ENCODE measurements around the gene RPA3. TPM values are rescaled to one million over a fixed set of nuclear protein-coding genes. Genes with fewer than 3 reads are reported as not detected.

RPA3 gene
- total RNA-seq, 4 donors from 2014 or later: 8.3 to 15.6 (median 10.3) TPM

- DNase-seq (ENCODE audit: low spot score in 2 of 2): no peak
- no peak overlapping the region for H3K4me3 ChIP-seq (ENCODE audit: low read depth, poor library complexity, severe bottlenecking)
- intact Hi-C loops (cut with DNase I; ENCODE audit: low total_unique reads): no loop called here
- TF ChIP-seq POLR2A (IDR thresholded peaks at IDR 0.05): no peak
- TF ChIP-seq, protein P1, sequence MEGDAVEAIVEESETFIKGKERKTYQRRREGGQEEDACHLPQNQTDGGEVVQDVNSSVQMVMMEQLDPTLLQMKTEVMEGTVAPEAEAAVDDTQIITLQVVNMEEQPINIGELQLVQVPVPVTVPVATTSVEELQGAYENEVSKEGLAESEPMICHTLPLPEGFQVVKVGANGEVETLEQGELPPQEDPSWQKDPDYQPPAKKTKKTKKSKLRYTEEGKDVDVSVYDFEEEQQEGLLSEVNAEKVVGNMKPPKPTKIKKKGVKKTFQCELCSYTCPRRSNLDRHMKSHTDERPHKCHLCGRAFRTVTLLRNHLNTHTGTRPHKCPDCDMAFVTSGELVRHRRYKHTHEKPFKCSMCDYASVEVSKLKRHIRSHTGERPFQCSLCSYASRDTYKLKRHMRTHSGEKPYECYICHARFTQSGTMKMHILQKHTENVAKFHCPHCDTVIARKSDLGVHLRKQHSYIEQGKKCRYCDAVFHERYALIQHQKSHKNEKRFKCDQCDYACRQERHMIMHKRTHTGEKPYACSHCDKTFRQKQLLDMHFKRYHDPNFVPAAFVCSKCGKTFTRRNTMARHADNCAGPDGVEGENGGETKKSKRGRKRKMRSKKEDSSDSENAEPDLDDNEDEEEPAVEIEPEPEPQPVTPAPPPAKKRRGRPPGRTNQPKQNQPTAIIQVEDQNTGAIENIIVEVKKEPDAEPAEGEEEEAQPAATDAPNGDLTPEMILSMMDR (IDR thresholded peaks at IDR 0.05): no peak
- WGBS, 2 donors: 71 to 85% methylated on average over 2 of the region's 2 CpGs
Measured at GRCh38 chr7:7698930-7699329, 19.5 kb downstream of the RPA3 start.

DNA sequence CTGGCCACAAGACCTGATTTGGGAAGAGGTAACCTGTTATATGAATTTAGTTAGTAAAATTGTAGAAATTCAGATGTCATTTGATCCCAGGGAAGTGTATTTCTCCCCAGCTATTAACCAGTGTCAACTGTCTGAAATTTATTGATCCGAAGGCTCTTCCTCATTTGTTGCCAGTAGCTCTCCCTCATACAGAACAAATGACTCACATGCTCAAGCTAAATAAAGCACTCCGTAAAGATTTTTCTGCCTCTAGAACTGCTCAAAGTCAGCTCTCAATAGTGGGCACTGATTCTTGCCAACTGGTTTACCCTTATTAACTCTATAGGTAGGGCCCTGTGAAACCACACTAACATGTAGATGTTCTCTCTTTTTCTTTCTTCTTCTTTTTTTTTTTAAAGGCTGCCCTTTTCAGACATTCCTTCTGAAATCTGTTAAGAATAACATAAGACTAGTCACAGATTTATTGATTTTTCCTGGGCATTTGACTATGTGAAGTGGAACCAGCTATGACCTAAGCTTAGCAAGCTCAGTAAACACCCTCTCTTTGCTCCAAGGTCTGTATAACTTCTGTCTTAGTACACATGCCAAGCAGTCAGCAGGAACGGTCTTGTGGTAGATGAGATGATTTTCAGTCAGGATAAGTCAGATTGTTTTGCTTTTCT lies 21.8 kb downstream of the RPA3 start:
- no peak overlapping the region for H3K4me3 ChIP-seq (ENCODE audit: low read depth, poor library complexity, severe bottlenecking)
- 40 to 44% methylated on average over 3 of the region's 3 CpGs for WGBS, 2 donors
- TF ChIP-seq, protein P1 (IDR thresholded peaks at IDR 0.05): no peak
- TF ChIP-seq POLR2A (IDR thresholded peaks at IDR 0.05): no peak
- intact Hi-C loops (cut with DNase I; ENCODE audit: low total_unique reads): no loop called here
- DNase-seq (ENCODE audit: low spot score in 2 of 2): no peak

DNA sequence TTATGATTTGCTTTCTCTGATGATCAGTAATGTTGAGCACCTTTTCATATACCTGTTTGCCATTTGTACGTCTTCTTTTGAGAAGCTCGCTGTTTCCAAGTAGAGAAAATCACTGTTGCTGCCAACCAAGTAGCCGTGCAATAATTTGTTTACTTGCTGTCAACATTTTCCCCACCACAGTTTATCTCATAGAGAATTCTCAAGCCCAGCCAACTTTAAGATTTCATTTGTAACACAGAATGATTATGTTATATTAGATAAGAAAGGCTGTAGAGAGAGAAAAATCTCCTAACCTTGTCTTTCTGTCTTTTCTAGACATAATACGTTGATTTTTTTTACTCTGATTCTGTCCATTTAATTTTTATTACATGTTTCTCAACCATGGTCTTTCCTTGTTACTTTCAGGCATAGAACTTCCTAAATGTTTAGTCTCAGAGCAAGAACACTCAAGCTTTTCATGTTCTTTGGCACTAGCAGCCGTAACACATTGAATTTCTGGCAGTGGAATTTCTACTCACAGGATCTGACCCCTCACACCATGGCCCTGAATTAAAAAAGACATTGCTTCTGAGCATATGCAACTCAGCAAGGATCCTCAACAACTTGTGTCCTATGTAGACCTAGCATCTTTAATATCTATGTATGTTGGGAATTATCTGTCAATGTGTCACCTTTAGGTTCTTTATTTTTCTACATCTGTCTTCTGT lies 23.1 kb downstream of the RPA3 start:
- no peak overlapping the region for H3K4me3 ChIP-seq (ENCODE audit: low read depth, poor library complexity, severe bottlenecking)
- intact Hi-C loops (cut with DNase I; ENCODE audit: low total_unique reads): no loop called here
- WGBS, 2 donors: 53 to 58% methylated on average over 5 of the region's 5 CpGs
- no peak for TF ChIP-seq POLR2A (IDR thresholded peaks at IDR 0.05)
- TF ChIP-seq, protein P1 (IDR thresholded peaks at IDR 0.05): no peak
- no peak for DNase-seq (ENCODE audit: low spot score in 2 of 2)

DNA sequence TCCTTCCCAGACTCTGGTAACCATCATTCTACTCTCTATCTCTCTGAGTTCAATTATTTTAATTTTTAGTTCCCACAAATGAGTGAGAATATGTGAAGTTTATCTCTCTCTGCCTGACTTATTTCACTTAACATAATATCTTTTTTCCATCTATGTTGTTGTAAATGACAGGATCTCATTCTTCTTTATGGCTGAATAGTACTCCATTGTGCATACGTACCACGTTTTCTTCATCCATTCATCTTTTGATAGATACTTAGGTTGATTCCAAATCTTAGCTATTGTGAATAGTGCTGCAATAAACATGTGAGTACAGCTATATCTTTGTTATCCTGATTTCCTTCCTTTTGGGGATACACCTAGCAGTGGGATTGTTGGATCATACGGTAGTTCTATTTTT lies 23.9 kb downstream of the RPA3 start:
- WGBS, 2 donors: 78 to 86% methylated on average over 3 of the region's 3 CpGs
- TF ChIP-seq, protein P1 (IDR thresholded peaks at IDR 0.05): no peak
- no peak for TF ChIP-seq POLR2A (IDR thresholded peaks at IDR 0.05)
- no peak overlapping the region for H3K4me3 ChIP-seq (ENCODE audit: low read depth, poor library complexity, severe bottlenecking)
- intact Hi-C loops (cut with DNase I; ENCODE audit: low total_unique reads): no loop called here
- no peak for DNase-seq (ENCODE audit: low spot score in 2 of 2)

GRCh38 chr7:7693881-7694280 lies 24.5 kb downstream of the RPA3 start:
- no peak for TF ChIP-seq POLR2A (IDR thresholded peaks at IDR 0.05)
- TF ChIP-seq, protein P1 (IDR thresholded peaks at IDR 0.05): no peak
- no peak for DNase-seq (ENCODE audit: low spot score in 2 of 2)
- intact Hi-C loops (cut with DNase I; ENCODE audit: low total_unique reads): no loop called here

More at GRCh38 chr7:7693881-7694280, 24.5 kb downstream of the RPA3 start:
- H3K4me3 ChIP-seq (ENCODE audit: low read depth, poor library complexity, severe bottlenecking): no peak overlapping the region

All from lower leg skin (tissue), 4 donors.